ENCODE measurements around the gene HDAC11. TPM values are rescaled to one million over a fixed set of nuclear protein-coding genes. Genes with fewer than 3 reads are reported as not detected.
A peak's percentile ranks its signal among the peaks of the same experiment; 100 is the strongest.

HDAC11 gene
- total and polyA plus RNA-seq, 2 of the 13 experiments (the other 11 are each of a cell fraction or from before 2014, with no cell fraction given), result 13.7 to 33.1 TPM

GRCh38 chr3:13479582-13480339 is at the start of gene HDAC11 (continued):
- TF ChIP-seq ZZZ3 (CRISPR knock-in tag; IDR thresholded peaks at IDR 0.05; ENCODE audit: borderline replicate concordance), result no peak
- TF ChIP-seq POGZ (CRISPR knock-in tag; IDR thresholded peaks at IDR 0.05), result 0 out of 2 replicates have a peak, but pooled peaks have one; percentile 16
- TF ChIP-seq NKX3-1 (CRISPR knock-in tag; IDR thresholded peaks at IDR 0.05), result no peak
- peak; percentile 77 for TF ChIP-seq TEAD3 (CRISPR knock-in tag; optimal IDR thresholded peaks at IDR 0.05; ENCODE audit: borderline replicate concordance)
- no peak for TF ChIP-seq TIGD3 (CRISPR knock-in tag; IDR thresholded peaks at IDR 0.05; ENCODE audit: borderline replicate concordance)
- no peak; the same call in 1 of the 2 replicates for TF ChIP-seq PPARG (CRISPR knock-in tag; conservative IDR thresholded peaks at IDR 0.05)
- peak; percentile 14; the same call in 1 of the 2 replicates for TF ChIP-seq SOX5 (CRISPR knock-in tag; IDR thresholded peaks at IDR 0.05; ENCODE audit: borderline replicate concordance)
- peak; percentile 86 for TF ChIP-seq ZNF501 (CRISPR knock-in tag; IDR thresholded peaks at IDR 0.05)
- no peak for TF ChIP-seq PAWR (CRISPR knock-in tag; IDR thresholded peaks at IDR 0.05; ENCODE audit: borderline replicate concordance)
- peak; percentile 25; the same call in 1 of the 2 replicates for TF ChIP-seq ZNF263 (CRISPR knock-in tag; IDR thresholded peaks at IDR 0.05)
- TF ChIP-seq SPEN (CRISPR knock-in tag; IDR thresholded peaks at IDR 0.05; ENCODE audit: low read depth), result peak; percentile 60
- 0 out of 2 replicates have a peak, but pooled peaks have one; percentile 66 for TF ChIP-seq ZBTB43 (CRISPR knock-in tag; conservative IDR thresholded peaks at IDR 0.05)
- TF ChIP-seq ZBTB7A (CRISPR knock-in tag; IDR thresholded peaks at IDR 0.05), result peak; percentile 66; the same call in 1 of the 2 replicates
- no peak for TF ChIP-seq ADNP (CRISPR knock-in tag; IDR thresholded peaks at IDR 0.05)
- no peak for TF ChIP-seq ZKSCAN1 (IDR thresholded peaks at IDR 0.05; ENCODE audit: low read length)
- TF ChIP-seq ATF5 (CRISPR knock-in tag; IDR thresholded peaks at IDR 0.05; ENCODE audit: low read depth), result 0 out of 2 replicates have a peak, but pooled peaks have one; percentile 60
- peak; percentile 79 for TF ChIP-seq GABPB1 (CRISPR knock-in tag; IDR thresholded peaks at IDR 0.05)
- 0 out of 2 replicates have a peak, but pooled peaks have one; percentile 89 for TF ChIP-seq BCL3 (CRISPR knock-in tag; IDR thresholded peaks at IDR 0.05)
- TF ChIP-seq GABPA (IDR thresholded peaks at IDR 0.05; ENCODE audit: low read depth, low read length), result no peak
- peak; percentile 57; the same call in 1 of the 2 replicates for TF ChIP-seq GABPA (CRISPR knock-in tag; IDR thresholded peaks at IDR 0.05; ENCODE audit: low read depth)
- TF ChIP-seq GATAD2A (CRISPR knock-in tag; IDR thresholded peaks at IDR 0.05), result 0 out of 2 replicates have a peak, but pooled peaks have one; percentile 22
- TF ChIP-seq ONECUT2 (CRISPR knock-in tag; IDR thresholded peaks at IDR 0.05), result no peak
- peak; percentile 54; the same call in 1 of the 2 replicates for TF ChIP-seq CHD4 (IDR thresholded peaks at IDR 0.05; ENCODE audit: borderline replicate concordance, low read length)
- TF ChIP-seq CHCHD3 (CRISPR knock-in tag; IDR thresholded peaks at IDR 0.05), result no peak
- peak; percentile 41; the same call in 1 of the 2 replicates for TF ChIP-seq MEF2D (CRISPR knock-in tag; IDR thresholded peaks at IDR 0.05)
- peak in 1 of 2 experiments; percentile 61; a peak in 2 of 4 replicates for TF ChIP-seq POLR2A (IDR thresholded peaks at IDR 0.05; ENCODE audit: insufficient read depth in 1 of 2, low read depth in 2 of 2, low read length in 2 of 2)
- TF ChIP-seq ZNF230 (CRISPR knock-in tag; IDR thresholded peaks at IDR 0.05), result no peak

Measured in HepG2 (cell line).